Astrocyte (in vitro differentiated cells and primary cell): ENCODE data around the gene CIART. TPM values are rescaled to one million over a fixed set of nuclear protein-coding genes. Genes with fewer than 3 reads are reported as not detected.

Experiments used
- DNase-seq: peaks from one replicate; pipeline ENCODE4 v3.0.0-alpha.2; 2010; ENCODE audit warnings: low read depth
- FAIRE-seq: peaks from 2 replicates; lab custom pipeline; 2011; peaks lifted over from hg19 to GRCh38; lab: Jason Lieb, UNC
- H2AFZ ChIP-seq: 2 replicates; pipeline ENCODE4 v1.6.0; 2012; ENCODE audit warnings: low read depth, low read length, inconsistent platforms
- H3K27ac ChIP-seq: 2 replicates; pipeline ENCODE4 v1.5.1; 2011; ENCODE audit warnings: low read depth, low read length, inconsistent platforms
- H3K27me3 ChIP-seq: 2 replicates; pipeline ENCODE4 v1.6.0; 2011; ENCODE audit warnings: low read length, inconsistent platforms; ENCODE audit not compliant: insufficient read depth
- H3K36me3 ChIP-seq: 2 replicates; pipeline ENCODE4 v1.5.1; 2011; ENCODE audit warnings: low read length, inconsistent platforms; ENCODE audit not compliant: insufficient read depth
- H3K4me1 ChIP-seq: 2 replicates; pipeline ENCODE4 v1.5.1; 2011; ENCODE audit warnings: low read length, inconsistent platforms; ENCODE audit not compliant: insufficient read depth
- H3K4me2 ChIP-seq: 2 replicates; pipeline ENCODE4 v1.6.0; 2012; ENCODE audit warnings: low read length, inconsistent platforms
- H3K4me3 ChIP-seq: 2 replicates; pipeline ENCODE4 v1.5.1; 2011; ENCODE audit warnings: low read depth, mild to moderate bottlenecking, low read length, inconsistent platforms; ENCODE audit not compliant: insufficient read depth
- H3K79me2 ChIP-seq: 2 replicates; pipeline ENCODE4 v1.6.0; 2012; ENCODE audit warnings: mild to moderate bottlenecking, low read length, inconsistent platforms; ENCODE audit not compliant: insufficient read depth
- H3K9ac ChIP-seq: 2 replicates; pipeline ENCODE4 v1.6.0; 2012; ENCODE audit warnings: mild to moderate bottlenecking, low read length, inconsistent platforms
- H3K9me3 ChIP-seq: 2 replicates; pipeline ENCODE4 v1.5.1; 2012; ENCODE audit warnings: low read depth, mild to moderate bottlenecking, low read length, inconsistent platforms; ENCODE audit not compliant: insufficient read depth
- H4K20me1 ChIP-seq: 2 replicates; pipeline ENCODE4 v1.6.0; 2012; ENCODE audit warnings: low read length, inconsistent platforms; ENCODE audit not compliant: insufficient read depth
- H3K27ac Mint-ChIP-seq: one replicate; pipeline ENCODE4 v1.8.0; 2021; ENCODE audit warnings: mild to moderate bottlenecking, mixed read lengths; ENCODE audit not compliant: unreplicated experiment
- H3K27me3 Mint-ChIP-seq: one replicate; pipeline ENCODE4 v1.8.0; 2021; ENCODE audit warnings: low read depth, mixed read lengths; ENCODE audit not compliant: unreplicated experiment
- H3K36me3 Mint-ChIP-seq: one replicate; pipeline ENCODE4 v1.8.0; 2021; ENCODE audit warnings: low read depth, mixed read lengths; ENCODE audit not compliant: unreplicated experiment
- H3K4me1 Mint-ChIP-seq: one replicate; pipeline ENCODE4 v1.8.0; 2021; ENCODE audit warnings: low read depth, mixed read lengths; ENCODE audit not compliant: unreplicated experiment
- H3K4me3 Mint-ChIP-seq: one replicate; pipeline ENCODE4 v1.8.0; 2021; ENCODE audit warnings: mild to moderate bottlenecking, moderate library complexity, mixed read lengths; ENCODE audit not compliant: unreplicated experiment
- H3K9me3 Mint-ChIP-seq: one replicate; pipeline ENCODE4 v1.8.0; 2021; ENCODE audit warnings: mild to moderate bottlenecking, mixed read lengths; ENCODE audit not compliant: unreplicated experiment
- CTCF ChIP-seq: IDR thresholded peaks from 2 replicates; pipeline ENCODE4 v1.5.1; 2011; ENCODE audit warnings: low read depth, mild to moderate bottlenecking, inconsistent platforms, low read length, moderate library complexity; ENCODE audit not compliant: insufficient read depth
- EZH2 ChIP-seq: IDR thresholded peaks from 2 replicates; pipeline ENCODE4 v1.6.1; 2012; ENCODE audit warnings: mild to moderate bottlenecking, low read length, inconsistent platforms; ENCODE audit not compliant: insufficient read depth
- total RNA-seq: library from RNA; stranded (reverse); gene quantifications from 2 replicates; pipeline ENCODE4 v1.2.1, GENCODE V29; 2021

Gene CIART
- total RNA-seq, 1 donor from 2014 or later: 4.8 TPM

GRCh38 chr1:150234309-150234565 is 48.1 kb upstream of the CIART start:
- H3K4me1 ChIP-seq: peaks cover 11% of the 10 kb centered on the region
- TF ChIP-seq CTCF: no peak
- peak overlapping the region; percentile 88 for H3K4me2 ChIP-seq
- peaks cover 58% of the 10 kb centered on the region for H3K79me2 ChIP-seq
- H3K27me3 ChIP-seq: no peaks in the 10 kb centered on the region
- peak overlapping the region; percentile 94 for H3K9ac ChIP-seq
- no peaks in the 10 kb centered on the region for H3K9me3 Mint-ChIP-seq
- peak overlapping the region; percentile 91 for H3K27ac Mint-ChIP-seq
- no peaks in the 10 kb centered on the region for H3K4me1 Mint-ChIP-seq
- peaks cover 7% of the 10 kb centered on the region for H4K20me1 ChIP-seq
- FAIRE-seq (no peak), DNase-seq (no peak)
- H3K27ac ChIP-seq: peak overlapping the region; percentile 82
- H2AFZ ChIP-seq: peak overlapping the region; percentile 75
- H3K27me3 Mint-ChIP-seq: no peaks in the 10 kb centered on the region
- H3K9me3 ChIP-seq: no peaks in the 10 kb centered on the region
- H3K4me3 ChIP-seq: peak overlapping the region; percentile 89
- no peaks in the 10 kb centered on the region for H3K36me3 Mint-ChIP-seq
- peaks cover 7% of the 10 kb centered on the region for H3K36me3 ChIP-seq
- H3K4me3 Mint-ChIP-seq: peak overlapping the region; percentile 98

GRCh38 chr1:150234566-150235293 is 47.6 kb upstream of the CIART start:
- H3K27me3 ChIP-seq: no peaks in the 10 kb centered on the region
- Mint-ChIP-seq H3K27me3 (no peaks in the 10 kb centered on the region), H3K27ac (peak overlapping the region; percentile 91), H3K9me3 (no peaks in the 10 kb centered on the region), H3K4me1 (no peaks in the 10 kb centered on the region), H3K36me3 (no peaks in the 10 kb centered on the region), H3K4me3 (peak overlapping the region; percentile 98)
- peaks cover 5% of the 10 kb centered on the region for H3K36me3 ChIP-seq
- DNase-seq (peak; percentile 44), FAIRE-seq (no peak)
- H3K4me3 ChIP-seq: peak overlapping the region; percentile 89
- H3K79me2 ChIP-seq: peaks cover 58% of the 10 kb centered on the region
- peak overlapping the region; percentile 94 for H3K9ac ChIP-seq
- H3K4me1 ChIP-seq: peaks cover 11% of the 10 kb centered on the region
- peaks cover 7% of the 10 kb centered on the region for H4K20me1 ChIP-seq
- peak overlapping the region; percentile 88 for H3K4me2 ChIP-seq
- no peak for TF ChIP-seq EZH2
- TF ChIP-seq CTCF: no peak
- no peaks in the 10 kb centered on the region for H3K9me3 ChIP-seq
- H3K27ac ChIP-seq: peak overlapping the region; percentile 82
- H2AFZ ChIP-seq: peak overlapping the region; percentile 75

GRCh38 chr1:150235294-150235851 is 47.0 kb upstream of the CIART start:
- Histone ChIP-seq H3K27me3 (no peaks in the 10 kb centered on the region), H3K4me3 (peak overlapping the region; percentile 89), H3K79me2 (peaks cover 54% of the 10 kb centered on the region), H3K27ac (peak overlapping the region; percentile 82), H2AFZ (peak overlapping the region; percentile 75), H3K4me1 (peaks cover 11% of the 10 kb centered on the region), H3K9ac (peak overlapping the region; percentile 94), H4K20me1 (peaks cover 7% of the 10 kb centered on the region), H3K4me2 (peak overlapping the region; percentile 88), H3K36me3 (peaks cover 5% of the 10 kb centered on the region), H3K9me3 (no peaks in the 10 kb centered on the region)
- FAIRE-seq: no peak
- Mint-ChIP-seq H3K4me1 (no peaks in the 10 kb centered on the region), H3K27ac (no peak overlapping the region), H3K9me3 (no peaks in the 10 kb centered on the region), H3K27me3 (no peaks in the 10 kb centered on the region), H3K36me3 (no peaks in the 10 kb centered on the region), H3K4me3 (no peak overlapping the region)
- DNase-seq: no peak
- no peak for TF ChIP-seq CTCF
